Prostate gland (tissue), 2 donors: ENCODE measurements around the gene TNS1.

Experiments used
- CTCF ChIP-seq, 4 experiments: fragments of 200-600 bp in 2 of 4; fragments of 450-650 bp in 2 of 4; sonication (generic) in 2 of 4; IDR thresholded peaks; 1 replicate in 3 of 4; 2 replicates in 1 of 4; pipeline ENCODE4 v1.5.1; 2016 to 2019; ENCODE audit warnings: antibody characterized with exemption in 4 of 4, mild to moderate bottlenecking in 2 of 4, moderate library complexity in 2 of 4
- POLR2A ChIP-seq: fragments of 450-650 bp; IDR thresholded peaks from one replicate; pipeline ENCODE4 v1.6.1; 2016; ENCODE audit warnings: antibody characterized with exemption, mild to moderate bottlenecking
- POLR2AphosphoS5 ChIP-seq: sonication (generic); formaldehyde crosslinking; IDR thresholded peaks from one replicate; pipeline ENCODE4 v1.6.1; 2017; ENCODE audit warnings: antibody characterized with exemption

DNA sequence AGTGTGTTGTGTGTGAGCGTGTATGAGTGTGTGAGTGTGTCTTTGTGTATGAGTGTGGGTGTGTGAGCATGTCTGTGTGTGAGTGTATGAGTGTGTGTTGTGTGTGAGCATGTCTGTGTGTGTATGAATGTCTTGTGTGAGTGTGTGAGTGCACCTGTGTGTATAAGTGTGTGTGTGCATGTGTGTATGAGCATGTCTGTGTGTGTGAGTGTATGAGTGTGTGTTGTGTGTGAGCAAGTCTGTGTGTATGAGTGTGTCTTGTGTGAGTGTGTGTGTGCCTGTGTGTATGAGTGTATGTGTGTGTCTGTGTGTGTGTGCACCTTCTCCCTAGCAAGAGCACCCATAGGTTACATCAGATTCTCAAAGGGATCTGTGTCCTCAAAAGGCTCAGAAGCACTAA is 28.5 kb upstream of the TNS1 start:
- TF ChIP-seq CTCF (IDR thresholded peaks at IDR 0.05) (no peak), POLR2A (no peak), POLR2AphosphoS5 (no peak)
